Ishikawa (cell line): ENCODE results near the gene POLR2L.

Experiments used
- EGR1 ChIP-seq: IDR thresholded peaks from 2 replicates; pipeline ENCODE4 v1.6.1; 2012
- TAF1 ChIP-seq: IDR thresholded peaks from 2 replicates; pipeline ENCODE4 v1.6.1; 2012; ENCODE audit warnings: low read depth, mild to moderate bottlenecking

GRCh38 chr11:842370-843002 lies at the start of gene POLR2L, which contains the start of gene TSPAN4:
- TF ChIP-seq TAF1 (peak; percentile 91), EGR1 (peak; percentile 77)
